Neural progenitor cell (in vitro differentiated cells): Measurements from ENCODE around the gene SLC10A1. TPM values are rescaled to one million over a fixed set of nuclear protein-coding genes. Genes with fewer than 3 reads are reported as not detected.

Source experiments
- DNase-seq: peaks from one replicate; pipeline ENCODE4 v3.0.0-alpha.2; 2016; ENCODE audit warnings: low spot score
- H2AFZ ChIP-seq: fragments of 200-600 bp; sonication (generic); replicated peaks from 2 replicates; pipeline ENCODE4 v1.6.1; 2016; ENCODE audit warnings: antibody characterized with exemption
- H3F3A ChIP-seq: fragments of 200-600 bp; sonication (generic); 2 replicates; pipeline ENCODE4 v1.6.1; 2016; ENCODE audit warnings: antibody characterized with exemption, low read depth
- H3K27ac ChIP-seq: fragments of 200-600 bp; sonication (generic); 2 replicates; pipeline ENCODE4 v1.5.1; 2016; ENCODE audit warnings: mild to moderate bottlenecking
- H3K27me3 ChIP-seq: fragments of 200-600 bp; sonication (generic); 2 replicates; pipeline ENCODE4 v1.6.1; 2016; ENCODE audit warnings: mild to moderate bottlenecking, moderate library complexity
- H3K36me3 ChIP-seq: fragments of 200-600 bp; sonication (generic); 2 replicates; pipeline ENCODE4 v1.5.1; 2016
- H3K4me1 ChIP-seq: fragments of 200-600 bp; sonication (generic); 2 replicates; pipeline ENCODE4 v1.6.1; 2016; ENCODE audit warnings: mixed run types
- H3K4me2 ChIP-seq: fragments of 200-600 bp; sonication (generic); 2 replicates; pipeline ENCODE4 v1.6.1; 2016
- H3K4me3 ChIP-seq: fragments of 200-600 bp; sonication (generic); 2 replicates; pipeline ENCODE4 v1.5.1; 2016
- H3K79me2 ChIP-seq: fragments of 200-600 bp; sonication (generic); 2 replicates; pipeline ENCODE4 v1.6.1; 2016; ENCODE audit warnings: low read depth
- H3K9ac ChIP-seq: fragments of 200-600 bp; sonication (generic); 2 replicates; pipeline ENCODE4 v1.6.1; 2016
- H3K9me3 ChIP-seq: fragments of 200-600 bp; sonication (generic); 2 replicates; pipeline ENCODE4 v1.5.1; 2016; ENCODE audit warnings: low read depth
- H4K20me1 ChIP-seq: fragments of 200-600 bp; sonication (generic); 2 replicates; pipeline ENCODE4 v1.6.1; 2016; ENCODE audit warnings: low read depth
- H3K27ac Mint-ChIP-seq: 3 replicates; pipeline ENCODE4 v1.8.0; 2021; ENCODE audit warnings: mixed read lengths
- H3K27me3 Mint-ChIP-seq: 2 replicates; pipeline ENCODE4 v1.8.0; 2022; ENCODE audit warnings: low read depth, mild to moderate bottlenecking, inconsistent platforms, moderate library complexity, mixed read lengths; ENCODE audit not compliant: insufficient read depth
- H3K36me3 Mint-ChIP-seq: 3 replicates; pipeline ENCODE4 v1.8.0; 2021; ENCODE audit warnings: mixed read lengths
- H3K4me1 Mint-ChIP-seq: 3 replicates; pipeline ENCODE4 v1.8.0; 2021; ENCODE audit warnings: mixed read lengths
- H3K4me3 Mint-ChIP-seq: 3 replicates; pipeline ENCODE4 v1.8.0; 2021; ENCODE audit warnings: mild to moderate bottlenecking, moderate library complexity, mixed read lengths
- H3K9me3 Mint-ChIP-seq: 3 replicates; pipeline ENCODE4 v1.8.0; 2020; ENCODE audit warnings: mixed read lengths
- EZH2 ChIP-seq: fragments of 200-600 bp; sonication (generic); IDR thresholded peaks from 2 replicates; pipeline ENCODE4 v1.6.1; 2017; ENCODE audit warnings: antibody characterized with exemption, mild to moderate bottlenecking, moderate library complexity
- EZH2phosphoT487 ChIP-seq: fragments of 200-600 bp; sonication (generic); IDR thresholded peaks from 2 replicates; pipeline ENCODE4 v1.6.1; 2017; ENCODE audit warnings: antibody characterized with exemption
- total RNA-seq: library from RNA; depleted of rRNA; stranded (reverse); fragments of >200 nt; gene quantifications from 2 replicates; pipeline ENCODE4 v1.2.3, GENCODE V29; 2015; ENCODE audit warnings: low replicate concordance
- TF ChIP-seq, protein P1 (sequence below): fragments of 200-600 bp; sonication (generic); IDR thresholded peaks from 2 replicates; pipeline ENCODE4 v1.5.1; 2017; ENCODE audit warnings: antibody characterized with exemption, mild to moderate bottlenecking

The SLC10A1 gene
- total RNA-seq, 1 donor from 2014 or later: not detected

DNA sequence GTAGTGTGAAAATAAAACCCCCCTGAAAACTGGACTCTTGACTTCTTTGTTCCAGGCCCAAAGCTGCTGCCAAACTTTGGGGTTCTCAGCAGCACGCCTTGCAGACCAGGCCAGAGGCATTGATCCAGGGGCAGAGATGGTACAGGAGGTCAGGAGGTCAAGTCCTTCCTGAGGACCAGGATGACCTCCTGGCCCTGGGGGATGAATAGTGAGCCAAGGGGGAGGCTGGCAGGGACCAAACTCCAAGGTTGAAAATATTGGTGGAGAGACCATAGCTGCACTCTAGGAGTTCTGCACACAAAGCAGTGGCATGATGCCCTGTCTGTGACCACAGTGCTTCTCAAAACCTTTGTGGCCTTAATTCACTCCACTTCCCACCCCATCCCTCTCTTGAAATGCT lies 12.1 kb downstream of the SLC10A1 start:
- Histone ChIP-seq H3K79me2 (no peaks in the 10 kb centered on the region), H3K4me3 (no peak overlapping the region), H3K4me1 (no peaks in the 10 kb centered on the region), H3K27me3 (no peaks in the 10 kb centered on the region), H4K20me1 (no peaks in the 10 kb centered on the region), H3K27ac (no peak overlapping the region), H2AFZ (no peak overlapping the region), H3K4me2 (no peak overlapping the region), H3F3A (no peaks in the 10 kb centered on the region), H3K9ac (no peak overlapping the region), H3K36me3 (peaks cover 5% of the 10 kb centered on the region), H3K9me3 (no peaks in the 10 kb centered on the region)
- Mint-ChIP-seq H3K4me1 (no peaks in the 10 kb centered on the region), H3K9me3 (peaks cover 2% of the 10 kb centered on the region), H3K27ac (no peak overlapping the region), H3K4me3 (no peak overlapping the region), H3K36me3 (peaks cover 5% of the 10 kb centered on the region), H3K27me3 (no peaks in the 10 kb centered on the region)
- TF ChIP-seq EZH2 (no peak), EZH2phosphoT487 (no peak)
- TF ChIP-seq, protein P1, sequence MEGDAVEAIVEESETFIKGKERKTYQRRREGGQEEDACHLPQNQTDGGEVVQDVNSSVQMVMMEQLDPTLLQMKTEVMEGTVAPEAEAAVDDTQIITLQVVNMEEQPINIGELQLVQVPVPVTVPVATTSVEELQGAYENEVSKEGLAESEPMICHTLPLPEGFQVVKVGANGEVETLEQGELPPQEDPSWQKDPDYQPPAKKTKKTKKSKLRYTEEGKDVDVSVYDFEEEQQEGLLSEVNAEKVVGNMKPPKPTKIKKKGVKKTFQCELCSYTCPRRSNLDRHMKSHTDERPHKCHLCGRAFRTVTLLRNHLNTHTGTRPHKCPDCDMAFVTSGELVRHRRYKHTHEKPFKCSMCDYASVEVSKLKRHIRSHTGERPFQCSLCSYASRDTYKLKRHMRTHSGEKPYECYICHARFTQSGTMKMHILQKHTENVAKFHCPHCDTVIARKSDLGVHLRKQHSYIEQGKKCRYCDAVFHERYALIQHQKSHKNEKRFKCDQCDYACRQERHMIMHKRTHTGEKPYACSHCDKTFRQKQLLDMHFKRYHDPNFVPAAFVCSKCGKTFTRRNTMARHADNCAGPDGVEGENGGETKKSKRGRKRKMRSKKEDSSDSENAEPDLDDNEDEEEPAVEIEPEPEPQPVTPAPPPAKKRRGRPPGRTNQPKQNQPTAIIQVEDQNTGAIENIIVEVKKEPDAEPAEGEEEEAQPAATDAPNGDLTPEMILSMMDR: no peak
- no peak for DNase-seq

DNA sequence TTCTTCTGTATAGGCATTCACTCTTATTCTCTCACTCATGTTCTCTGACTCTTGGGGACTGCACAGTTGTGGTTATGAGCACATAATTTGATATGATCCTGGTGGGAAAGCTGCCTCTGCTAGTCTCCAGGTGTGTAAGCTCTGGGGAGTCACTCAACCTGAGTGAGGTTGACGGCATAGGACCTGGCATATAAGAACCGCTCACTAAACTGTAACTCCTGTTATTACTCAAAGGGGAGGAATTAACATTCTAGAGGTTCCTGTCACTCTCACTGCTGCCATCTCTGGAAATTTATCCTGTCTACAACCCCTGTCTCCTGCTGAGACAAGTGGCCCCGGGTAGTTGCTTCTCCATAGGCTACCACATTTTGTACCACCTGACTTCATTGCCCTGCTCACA lies 16.1 kb downstream of the SLC10A1 start:
- no peaks in the 10 kb centered on the region for H3K4me1 ChIP-seq
- Mint-ChIP-seq H3K4me1 (no peaks in the 10 kb centered on the region), H3K27ac (no peak overlapping the region), H3K27me3 (no peaks in the 10 kb centered on the region), H3K9me3 (no peaks in the 10 kb centered on the region), H3K36me3 (peaks cover 18% of the 10 kb centered on the region), H3K4me3 (no peak overlapping the region)
- peaks cover 7% of the 10 kb centered on the region for H3K36me3 ChIP-seq
- no peak overlapping the region for H3K4me3 ChIP-seq
- TF ChIP-seq EZH2 (no peak), EZH2phosphoT487 (no peak)
- TF ChIP-seq, protein P1: no peak
- H3F3A ChIP-seq: peaks cover 29% of the 10 kb centered on the region
- H3K27ac ChIP-seq: no peak overlapping the region
- no peak overlapping the region for H2AFZ ChIP-seq
- no peak overlapping the region for H3K9ac ChIP-seq
- H4K20me1 ChIP-seq: peaks cover 10% of the 10 kb centered on the region
- H3K4me2 ChIP-seq: no peak overlapping the region
- no peaks in the 10 kb centered on the region for H3K9me3 ChIP-seq
- no peak for DNase-seq
- H3K79me2 ChIP-seq: no peaks in the 10 kb centered on the region
- no peaks in the 10 kb centered on the region for H3K27me3 ChIP-seq

DNA sequence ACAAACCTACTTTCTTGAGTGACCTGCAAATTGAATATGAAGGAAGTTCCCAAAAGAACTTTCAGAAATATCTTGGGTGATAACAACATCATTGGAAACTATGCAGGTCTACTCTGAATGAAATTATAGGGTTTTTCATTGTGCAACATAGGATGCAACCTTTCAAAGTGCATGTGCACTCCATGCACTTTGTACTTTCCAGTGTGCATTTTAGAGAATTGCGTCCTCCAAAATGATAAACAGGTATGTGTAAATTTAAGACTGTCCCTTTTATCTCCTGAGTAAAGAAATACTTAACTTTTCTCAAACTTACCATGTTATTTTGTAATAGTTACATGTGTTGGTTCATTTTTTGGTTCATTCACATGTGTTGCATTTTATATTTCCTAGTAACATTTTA lies 16.9 kb downstream of the SLC10A1 start:
- Histone ChIP-seq H4K20me1 (peaks cover 10% of the 10 kb centered on the region), H3K4me2 (no peak overlapping the region), H3K4me3 (no peak overlapping the region), H3K36me3 (peaks cover 13% of the 10 kb centered on the region), H3K9me3 (no peaks in the 10 kb centered on the region), H3K9ac (no peak overlapping the region), H3K27me3 (no peaks in the 10 kb centered on the region), H3K4me1 (no peaks in the 10 kb centered on the region), H2AFZ (no peak overlapping the region), H3K27ac (no peak overlapping the region), H3K79me2 (no peaks in the 10 kb centered on the region), H3F3A (peaks cover 36% of the 10 kb centered on the region)
- TF ChIP-seq, protein P1: no peak
- no peak for TF ChIP-seq EZH2
- no peak for TF ChIP-seq EZH2phosphoT487
- Mint-ChIP-seq H3K36me3 (peaks cover 23% of the 10 kb centered on the region), H3K4me3 (no peak overlapping the region), H3K4me1 (no peaks in the 10 kb centered on the region), H3K9me3 (no peaks in the 10 kb centered on the region), H3K27ac (no peak overlapping the region), H3K27me3 (no peaks in the 10 kb centered on the region)
- no peak for DNase-seq
